ENCODE data around the gene ERG28. TPM values are rescaled to one million over a fixed set of nuclear protein-coding genes. Genes with fewer than 3 reads are reported as not detected.

Gene ERG28
- total and polyA plus RNA-seq, 2 of the 13 experiments (the other 11 are each of a cell fraction or from before 2014, with no cell fraction given), result 27.3 to 32.3 TPM

- Histone ChIP-seq H3K4me3 (replicated peaks in 1 of 3; ENCODE audit: insufficient read depth in 1 of 3, low read depth in 2 of 3, low read length in 3 of 3) (no peak overlapping the region), H3K4me1 (ENCODE audit: insufficient read depth, low read length) (peaks cover 20% of the 10 kb centered on the region), H3K9me3 (ENCODE audit: low read length) (no peaks in the 10 kb centered on the region), H3K36me3 (replicated peaks in 1 of 2; ENCODE audit: control insufficient read depth in 1 of 2, insufficient read depth in 2 of 2, low read length in 2 of 2) (peaks cover 2 to 18% of the 10 kb centered on the region in 2 experiments; a peak in 4 of 5 replicates), H3K79me2 (ENCODE audit: insufficient read depth, low read length) (no peaks in the 10 kb centered on the region), H3K27me3 (ENCODE audit: control insufficient read depth in 1 of 2, insufficient read depth in 2 of 2, low read length in 2 of 2) (no peaks in the 10 kb centered on the region), H3K27ac (ENCODE audit: extremely low read length, insufficient read depth, low read length) (no peak overlapping the region), H3K9ac (ENCODE audit: insufficient read depth, low read depth, low read length) (no peak overlapping the region), H2AFZ (ENCODE audit: low read length) (no peak overlapping the region), H3K4me2 (ENCODE audit: low read depth, low read length) (no peak overlapping the region), H4K20me1 (ENCODE audit: insufficient read depth, low read length) (no peaks in the 10 kb centered on the region)
- ChIA-PET POLR2A (interaction anchor here (1.1 kb wide), 1 partner anchor 16 kb away, joined by 3 read pairs; no protein-coding TSS in a partner anchor), CTCF (ENCODE audit: low intra/inter-chr PET ratio, low total read pairs) (no interaction called here)
- ATAC-seq (no peak), DNase-seq (ENCODE audit: low spot score) (no peak), FAIRE-seq (no peak)
- BruUV-seq (replicated peaks), result no TSS peak
- TF ChIP-seq TBX2 (CRISPR knock-in tag; IDR thresholded peaks at IDR 0.05; ENCODE audit: borderline replicate concordance) (no peak), CCAR2 (optimal IDR thresholded peaks at IDR 0.05; ENCODE audit: low read depth, low read length) (no peak), FOXJ3 (CRISPR knock-in tag; IDR thresholded peaks at IDR 0.05; ENCODE audit: borderline replicate concordance) (no peak), KLF16 (CRISPR knock-in tag; IDR thresholded peaks at IDR 0.05) (no peak), PRDM15 (CRISPR knock-in tag; IDR thresholded peaks at IDR 0.05) (no peak), ZNF407 (CRISPR knock-in tag; IDR thresholded peaks at IDR 0.05; ENCODE audit: not compliant biosample characterization) (no peak), ZIK1 (CRISPR knock-in tag; IDR thresholded peaks at IDR 0.05; ENCODE audit: borderline replicate concordance, low read depth) (no peak), ZNF674 (CRISPR knock-in tag; IDR thresholded peaks at IDR 0.05; ENCODE audit: low read depth) (no peak), ETS1 (CRISPR knock-in tag; IDR thresholded peaks at IDR 0.05) (no peak), ZNF709 (CRISPR knock-in tag; IDR thresholded peaks at IDR 0.05) (no peak), ARNT2 (CRISPR knock-in tag; IDR thresholded peaks at IDR 0.05; ENCODE audit: low read depth) (no peak)
- intact Hi-C loops (cut with micrococcal nuclease; ENCODE audit: unreplicated experiment) (no loop called here), in situ Hi-C loops (cut with HindIII; ENCODE audit: extremely low pct_ligation_motif_present, low pct_unique_long_range_greater_than_20kb) (no loop called here)
- WGBS (ENCODE audit: low lambda C conversion rate), result 97% methylated on average over 5 of the region's 5 CpGs
These were observed 25.8 kb downstream of the ERG28 start for GRCh38 chr14:75634848-75635247.

Data from HepG2 (cell line).